ENCODE results near the gene S100A5.

The S100A5 gene

DNA sequence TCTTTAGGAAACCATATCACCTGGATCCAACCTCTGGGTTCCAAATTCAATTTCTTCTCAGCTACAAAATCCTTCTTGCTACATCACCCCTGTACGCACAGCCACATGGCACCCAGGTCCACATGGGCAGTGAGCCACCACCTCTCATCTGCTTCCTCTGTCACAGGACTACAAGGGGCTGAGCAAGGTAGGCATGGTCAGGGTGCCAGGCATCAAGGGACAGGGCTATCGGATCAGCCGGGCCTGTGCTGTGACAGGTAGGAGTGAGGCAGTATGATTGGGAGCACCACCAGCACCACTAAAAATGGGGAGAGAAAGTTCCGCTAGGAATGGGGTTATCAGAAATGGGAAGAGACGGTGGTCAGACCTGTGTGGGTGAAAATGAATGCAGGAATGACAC, 34.3 kb downstream of the S100A5 start:
- no peaks in the 10 kb centered on the region for H3K27me3 Mint-ChIP-seq
- no peak overlapping the region for H3K4me3 Mint-ChIP-seq
- H3K4me1 Mint-ChIP-seq = peaks cover 5 to 7% of the 10 kb centered on the region in 2 donors
- H3K36me3 Mint-ChIP-seq = no peaks in the 10 kb centered on the region
- DNase-seq (no peak), ATAC-seq (replicated peaks) (no peak)
- no peak overlapping the region for H3K27ac Mint-ChIP-seq
- H3K9me3 Mint-ChIP-seq = no peaks in the 10 kb centered on the region

DNA sequence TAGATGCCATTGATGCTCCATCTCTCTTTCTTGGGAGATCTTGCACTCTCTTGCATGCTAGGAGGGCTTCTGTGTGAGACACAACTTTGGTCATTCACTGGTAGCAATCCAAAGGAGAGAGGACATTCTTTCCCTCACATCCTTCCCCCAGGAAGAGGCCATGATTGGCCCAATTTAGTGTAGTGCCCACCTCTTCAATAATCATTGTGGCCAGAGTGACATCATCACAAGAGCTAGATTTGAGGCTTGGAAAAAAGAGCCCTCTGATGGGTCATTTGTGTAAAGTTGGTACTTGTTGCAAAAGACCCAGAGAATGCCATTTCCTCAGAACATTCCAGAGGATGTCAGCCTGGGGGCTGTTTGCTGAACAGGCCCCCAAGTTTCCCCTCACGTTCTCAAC, 35.2 kb downstream of the S100A5 start:
- Mint-ChIP-seq H3K9me3 (no peaks in the 10 kb centered on the region), H3K27ac (no peak overlapping the region), H3K4me3 (no peak overlapping the region), H3K27me3 (peaks cover 0 to 5% of the 10 kb centered on the region in 2 donors), H3K4me1 (peaks cover under 1% of the 10 kb centered on the region in 2 donors), H3K36me3 (no peaks in the 10 kb centered on the region)
- no peak for DNase-seq
- ATAC-seq (replicated peaks) = no peak

DNA sequence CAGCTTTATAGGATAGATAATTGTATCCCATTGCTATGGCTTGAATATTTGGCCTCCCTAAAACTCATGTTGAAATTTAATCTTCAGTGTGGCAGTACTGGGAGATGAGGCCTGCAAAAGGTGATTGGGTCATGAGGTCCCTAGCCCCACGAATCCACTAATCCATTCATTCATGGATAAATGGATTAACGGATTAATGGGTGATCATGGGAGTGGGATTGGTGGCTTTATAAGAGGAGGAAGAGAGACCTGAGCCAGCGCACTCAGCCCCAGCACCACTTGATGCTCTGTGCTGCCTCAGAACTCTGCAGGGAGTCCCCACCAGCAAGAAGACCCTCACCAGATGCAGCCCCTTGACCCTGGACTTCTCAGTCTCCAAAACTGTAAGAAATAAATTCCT, 37.0 kb downstream of the S100A5 start:
- Mint-ChIP-seq H3K27ac (no peak overlapping the region), H3K4me1 (no peaks in the 10 kb centered on the region), H3K27me3 (peaks cover 9 to 17% of the 10 kb centered on the region in 2 donors), H3K4me3 (no peak overlapping the region), H3K36me3 (no peaks in the 10 kb centered on the region), H3K9me3 (no peaks in the 10 kb centered on the region)
- DNase-seq = no peak
- no peak for ATAC-seq (replicated peaks)

DNA sequence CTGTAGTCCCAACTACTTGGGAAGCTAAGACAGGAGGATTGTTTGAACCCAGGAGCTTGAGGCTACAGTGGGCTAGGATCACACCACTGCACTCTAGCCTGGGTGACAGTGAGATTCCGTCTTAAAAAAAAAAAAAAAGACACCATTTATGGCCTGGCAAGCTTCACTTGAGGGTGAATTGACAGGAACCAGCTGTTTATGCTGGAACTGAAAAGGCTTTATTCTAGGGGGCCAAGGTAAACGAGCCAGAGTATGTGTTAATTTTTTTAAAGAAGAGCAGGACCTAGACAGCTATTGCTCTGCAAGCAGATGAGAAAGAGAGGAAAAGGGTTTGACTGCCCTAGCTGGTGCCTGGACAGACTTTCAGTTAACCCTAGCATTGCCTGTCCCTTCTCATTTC, 42.0 kb downstream of the S100A5 start:
- ATAC-seq (replicated peaks) = no peak
- Mint-ChIP-seq H3K4me3 (no peak overlapping the region), H3K4me1 (peaks cover 11 to 15% of the 10 kb centered on the region in 2 donors), H3K9me3 (no peaks in the 10 kb centered on the region), H3K36me3 (no peaks in the 10 kb centered on the region), H3K27me3 (peaks cover 9 to 22% of the 10 kb centered on the region in 2 donors), H3K27ac (no peak overlapping the region)
- no peak for DNase-seq

DNA sequence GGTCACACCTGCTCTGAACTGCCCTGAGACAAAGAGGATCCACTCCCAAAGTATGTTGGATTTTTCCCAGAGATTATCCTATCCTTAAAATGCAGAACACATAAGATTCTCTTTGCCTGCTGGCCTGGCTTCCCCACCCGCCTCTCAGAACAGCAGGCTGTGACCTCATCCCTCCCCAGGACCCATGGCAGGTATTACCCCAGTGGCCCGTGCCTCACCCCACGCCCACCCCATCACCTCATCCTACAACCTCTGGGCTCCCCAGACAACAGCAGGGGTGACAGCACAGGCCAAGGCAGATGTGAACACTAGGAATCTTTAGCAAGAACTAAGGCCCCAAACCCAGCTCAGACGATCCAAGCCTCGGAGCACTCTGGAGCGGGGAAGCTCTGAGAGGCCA, 45.2 kb downstream of the S100A5 start:
- H3K27me3 Mint-ChIP-seq = peaks cover 19 to 39% of the 10 kb centered on the region in 2 donors
- peaks cover 17 to 28% of the 10 kb centered on the region in 2 donors for H3K4me1 Mint-ChIP-seq
- H3K9me3 Mint-ChIP-seq = no peaks in the 10 kb centered on the region
- H3K36me3 Mint-ChIP-seq = no peaks in the 10 kb centered on the region
- ATAC-seq (replicated peaks) (peak; percentile 60 to 65), DNase-seq (no peak)
- H3K4me3 Mint-ChIP-seq = no peak overlapping the region
- no peak overlapping the region for H3K27ac Mint-ChIP-seq

DNA sequence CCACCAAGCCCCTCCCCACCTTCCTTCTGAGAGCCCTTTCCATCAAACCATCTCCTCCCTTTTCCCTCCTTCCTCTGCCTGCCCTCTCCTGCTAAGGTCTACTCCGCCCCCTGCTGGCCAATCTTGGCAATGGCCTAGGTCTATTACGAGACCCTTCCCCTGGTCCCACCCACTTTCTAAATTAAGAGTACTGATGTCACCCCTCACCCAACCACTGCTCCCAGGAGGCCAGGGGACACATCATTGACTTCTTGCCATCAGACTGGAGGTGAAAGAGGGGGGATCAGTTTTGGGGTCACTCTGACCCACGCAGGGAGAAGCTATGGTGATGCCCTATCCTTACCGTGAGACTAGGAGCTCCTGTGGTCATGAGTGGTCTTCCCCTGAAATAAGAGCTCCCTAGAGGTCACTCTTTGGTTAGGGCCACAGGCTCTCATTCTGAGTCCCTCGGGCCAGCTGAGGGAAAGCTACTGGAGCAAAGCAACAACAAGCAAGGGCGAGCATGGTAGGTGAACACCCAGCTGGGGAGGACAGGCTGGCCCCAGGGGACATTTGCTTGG, 45.7 kb downstream of the S100A5 start:
- Mint-ChIP-seq H3K4me3 (peak overlapping the region; percentile 5 to 17), H3K4me1 (peaks cover 17 to 30% of the 10 kb centered on the region in 2 donors), H3K9me3 (no peaks in the 10 kb centered on the region), H3K27me3 (peaks cover 19 to 40% of the 10 kb centered on the region in 2 donors), H3K36me3 (no peaks in the 10 kb centered on the region), H3K27ac (peak overlapping the region; percentile 72)
- ATAC-seq (replicated peaks) (peak; percentile 82 to 88), DNase-seq (peak; percentile 70)

DNA sequence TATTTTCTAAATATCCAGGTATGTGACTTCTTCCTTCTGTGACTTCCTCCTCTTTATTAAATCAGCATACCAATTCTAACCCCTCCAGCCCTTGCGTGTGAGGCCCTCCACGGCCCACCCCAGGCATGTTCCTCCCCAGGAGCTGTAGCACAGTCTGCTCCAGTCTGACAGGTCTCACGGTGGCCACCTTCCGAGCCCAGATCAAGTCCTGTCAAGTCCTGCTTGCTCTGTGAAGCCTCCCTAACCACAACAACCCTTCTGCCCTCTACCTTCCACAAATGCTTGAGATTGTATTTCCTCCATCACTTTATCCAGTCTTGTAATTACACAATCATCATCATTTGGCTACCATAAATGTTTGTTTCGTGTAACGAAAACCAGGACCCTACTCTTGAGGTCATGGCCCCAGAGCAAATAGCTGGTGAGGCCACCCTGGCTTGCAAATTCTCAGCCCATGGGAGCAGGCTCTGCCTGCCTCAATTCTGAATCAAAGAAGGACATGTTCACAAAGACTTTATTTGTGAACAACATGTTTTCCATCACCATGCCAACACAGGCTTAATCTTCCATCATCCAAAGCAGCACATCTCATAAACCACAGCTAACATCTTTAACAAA, 47.3 kb downstream of the S100A5 start:
- no peak for DNase-seq
- Mint-ChIP-seq H3K27me3 (peaks cover 14 to 36% of the 10 kb centered on the region in 2 donors), H3K36me3 (no peaks in the 10 kb centered on the region), H3K4me3 (no peak overlapping the region), H3K9me3 (no peaks in the 10 kb centered on the region), H3K4me1 (peaks cover 17 to 30% of the 10 kb centered on the region in 2 donors), H3K27ac (no peak overlapping the region)
- ATAC-seq (replicated peaks) = no peak

DNA sequence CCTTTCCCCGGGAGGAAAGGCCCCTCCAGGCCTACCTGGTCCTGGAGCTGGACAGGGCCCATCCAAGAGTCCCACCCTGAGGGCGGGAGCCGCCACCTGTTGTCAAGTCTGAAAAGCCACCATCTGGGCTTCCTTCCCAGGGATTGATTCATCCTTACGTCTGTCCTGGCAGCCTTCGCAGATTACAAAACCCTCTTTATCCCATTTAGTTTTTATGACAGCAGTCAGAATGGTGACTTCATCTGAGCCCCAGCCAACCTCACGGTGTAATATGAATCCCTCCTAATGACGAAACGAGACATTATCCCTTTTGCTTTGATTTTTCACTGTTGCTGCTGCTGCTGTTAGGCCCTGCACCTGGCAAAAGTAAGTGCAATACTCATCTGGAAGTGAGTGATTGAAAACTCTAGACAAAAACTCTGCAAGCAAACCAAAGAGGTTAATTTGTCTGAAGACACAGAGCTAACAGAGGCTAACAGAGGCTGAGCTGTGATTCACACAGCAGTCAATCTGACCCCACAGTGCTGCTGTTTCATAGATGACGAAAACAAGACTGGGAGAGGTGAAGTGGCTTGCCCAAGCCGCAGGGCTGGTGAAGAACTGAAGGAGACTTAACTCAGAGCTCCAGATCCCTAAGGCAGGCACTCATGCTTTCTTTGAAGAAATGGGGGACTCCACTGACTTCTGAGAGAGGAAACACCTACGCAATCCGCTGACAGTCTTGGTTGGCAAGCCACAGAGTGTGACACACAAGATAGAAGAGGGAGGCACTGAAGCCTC, 50.3 kb downstream of the S100A5 start:
- peaks cover 15 to 25% of the 10 kb centered on the region in 2 donors for H3K4me1 Mint-ChIP-seq
- H3K36me3 Mint-ChIP-seq = no peaks in the 10 kb centered on the region
- H3K27ac Mint-ChIP-seq = no peak overlapping the region
- peak in 1 of 2 donors; percentile 39 for ATAC-seq (replicated peaks)
- H3K27me3 Mint-ChIP-seq = peaks cover 27 to 40% of the 10 kb centered on the region in 2 donors
- no peak for DNase-seq
- no peak overlapping the region for H3K4me3 Mint-ChIP-seq
- H3K9me3 Mint-ChIP-seq = no peaks in the 10 kb centered on the region

DNA sequence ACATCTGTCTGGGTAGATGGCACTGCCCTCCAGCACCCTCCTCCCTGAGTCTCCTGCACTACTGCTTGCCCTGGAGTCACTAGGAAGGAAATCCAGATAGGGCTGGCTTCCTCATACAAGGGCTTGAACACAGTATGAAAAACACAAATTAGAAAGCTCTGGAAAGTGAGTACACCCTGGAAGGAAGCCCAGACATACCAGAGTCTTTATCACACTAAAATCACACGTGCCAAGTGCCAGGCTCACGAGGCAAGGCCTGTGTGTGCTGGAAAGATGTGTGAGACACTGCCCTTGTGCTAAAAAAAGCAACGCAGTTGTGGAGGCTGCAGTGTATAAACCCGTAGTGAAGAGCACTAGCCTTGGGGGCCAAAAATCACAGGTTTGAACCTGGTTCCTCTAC, 52.0 kb downstream of the S100A5 start:
- Mint-ChIP-seq H3K36me3 (no peaks in the 10 kb centered on the region), H3K4me1 (peaks cover 6 to 15% of the 10 kb centered on the region in 2 donors), H3K27ac (no peak overlapping the region), H3K27me3 (peaks cover 43 to 55% of the 10 kb centered on the region in 2 donors), H3K4me3 (no peak overlapping the region), H3K9me3 (no peaks in the 10 kb centered on the region)
- ATAC-seq (replicated peaks) (no peak), DNase-seq (no peak)

DNA sequence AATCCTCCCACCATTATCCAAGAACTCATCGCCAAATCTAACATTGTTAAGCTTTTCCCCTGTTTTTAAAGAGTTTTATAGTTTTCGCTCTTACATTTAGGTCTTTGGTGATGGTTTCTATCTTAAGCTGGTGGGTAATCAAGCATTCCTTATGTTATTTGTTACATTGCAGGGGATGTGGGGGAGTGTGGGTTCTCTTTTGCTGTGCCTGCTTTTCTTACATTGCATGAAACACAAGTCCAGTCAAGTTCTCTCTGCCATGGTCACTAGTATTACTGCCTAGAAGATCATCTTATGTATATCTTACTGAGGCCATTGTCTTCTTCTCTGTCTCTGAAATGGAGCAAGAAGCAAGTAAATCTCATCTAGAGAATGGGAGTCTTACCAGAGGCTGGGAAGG, 53.0 kb downstream of the S100A5 start:
- H3K4me1 Mint-ChIP-seq = peaks cover 2 to 15% of the 10 kb centered on the region in 2 donors
- DNase-seq (no peak), ATAC-seq (replicated peaks) (no peak)
- no peak overlapping the region for H3K27ac Mint-ChIP-seq
- H3K4me3 Mint-ChIP-seq = no peak overlapping the region
- no peaks in the 10 kb centered on the region for H3K36me3 Mint-ChIP-seq
- H3K27me3 Mint-ChIP-seq = peaks cover 42 to 52% of the 10 kb centered on the region in 2 donors
- H3K9me3 Mint-ChIP-seq = no peaks in the 10 kb centered on the region

All from stimulated activated naive B cell treated with anti-CD40 and anti-IgM and Interleukin-4, amounts not matched to agents 10 μg/mL and 1 μg/mL and 100 μg/mL, for 72 hours (primary cell).